Keratinocyte (primary cell): ENCODE data around the gene SAG.

ENCODE experiments used
- CTCF ChIP-seq, 3 experiments: IDR thresholded peaks in 1 of 3; conservative IDR thresholded peaks in 1 of 3; optimal IDR thresholded peaks in 1 of 3; 2 replicates in 2 of 3; 3 replicates in 1 of 3; pipeline versions ENCODE3 to v1.5.1; 2011; ENCODE audit warnings: low read length in 3 of 3, mild to moderate bottlenecking in 3 of 3, moderate library complexity in 2 of 3, control low read depth in 1 of 3, inconsistent platforms in 1 of 3; ENCODE audit not compliant: insufficient read depth in 2 of 3; ENCODE audit errors: extremely low read depth in 1 of 3
- EZH2 ChIP-seq: IDR thresholded peaks from one replicate; pipeline ENCODE4 v1.6.1; 2012; ENCODE audit warnings: inconsistent platforms, mild to moderate bottlenecking, low read length, moderate library complexity

- TF ChIP-seq EZH2 (no peak), CTCF (optimal IDR thresholded peaks at IDR 0.05 in 1 of 3, IDR thresholded peaks at IDR 0.05 in 1 of 3, conservative IDR thresholded peaks at IDR 0.05 in 1 of 3; ENCODE audit: extremely low read depth in 1 of 3, insufficient read depth in 2 of 3, low read length in 3 of 3) (no peak)
These were observed 21.7 kb upstream of the SAG start for GRCh38 chr2:233285921-233286320.
